Left lung (tissue), 10 donors: ENCODE data around the gene POLR1A. TPM values are rescaled to one million over a fixed set of nuclear protein-coding genes. Genes with fewer than 3 reads are reported as not detected.

Source experiments
- ATAC-seq: fragments of 200-7000 bp; cut with Tn5 transposase; one replicate; pipeline ENCODE4 v1.9.1; 2020; ENCODE audit warnings: moderate library complexity
- DNase-seq, 4 donors: peaks; one replicate each; pipeline ENCODE4 v3.0.0-alpha.2; 2013 to 2020
- H3K27ac ChIP-seq, 2 donors: fragments of 200-600 bp; sonication (generic) in 1 of 2; one replicate each; pipeline versions ENCODE4 v1.5.0 to v1.8.0; 2020 to 2021
- H3K27me3 ChIP-seq, 2 donors: fragments of 200-600 bp; sonication (generic) in 1 of 2; one replicate each; pipeline versions ENCODE4 v1.5.0 to v1.8.0; 2020 to 2021
- H3K36me3 ChIP-seq, 2 donors: fragments of 200-600 bp; sonication (generic) in 1 of 2; one replicate each; pipeline versions ENCODE4 v1.5.0 to v1.8.0; 2020 to 2021
- H3K4me1 ChIP-seq, 2 donors: fragments of 200-600 bp; one replicate each; pipeline ENCODE4 v1.8.0; 2021
- H3K4me3 ChIP-seq, 2 donors: fragments of 200-600 bp; sonication (generic) in 1 of 2; one replicate each; pipeline versions ENCODE4 v1.5.0 to v1.8.0; 2020 to 2021; ENCODE audit warnings: mild to moderate bottlenecking in 1 of 2
- H3K9me3 ChIP-seq, 2 donors: fragments of 200-600 bp; sonication (generic) in 1 of 2; one replicate each; pipeline versions ENCODE4 v1.5.0 to v1.8.0; 2020 to 2021
- intact Hi-C, 2 donors: fragments of 100-400 bp; cut with DNase I; formaldehyde crosslinking; loops; one replicate each; pipeline versions ENCODE4 v1.11.2 to v1.14.2; 2022
- polyA plus RNA-seq, 6 donors: library from polyadenylated mRNA; unstranded; fragments of 120-200 nt; gene quantifications; one replicate each; pipeline ENCODE4 v1.2.1, GENCODE V29; 2013; ENCODE audit not compliant: insufficient read length in 6 of 6
- total RNA-seq, 2 donors: library from RNA; stranded (reverse); fragmentation: NEBNext Ultra II Directional; extraction: Animal tissue kit (Norgen Biotek cat#: 25700); gene quantifications; one replicate each; pipeline ENCODE4 v1.2.1, GENCODE V29; 2021
- TF ChIP-seq, protein P1 (sequence below), 2 donors: fragments of 200-600 bp; sonication (generic) in 1 of 2; IDR thresholded peaks; one replicate each; pipeline versions ENCODE4 v1.5.0 to v1.8.0; 2021; ENCODE audit warnings: antibody characterized with exemption in 2 of 2
- donor health status: DM: no; HTN: yes; CAD: no.
- donor health status: DM: no; HTN: no; CAD: no.

Gene POLR1A
- total and polyA plus RNA-seq, 8 donors, result 18.6 to 34.7 (median 21.9) TPM

GRCh38 chr2:86069091-86069685, 36.5 kb downstream of the POLR1A start:
- Histone ChIP-seq H3K27me3 (no peaks in the 10 kb centered on the region), H3K36me3 (peaks cover 0 to 75% of the 10 kb centered on the region in 2 donors), H3K4me3 (no peak overlapping the region), H3K4me1 (peaks cover 10 to 11% of the 10 kb centered on the region in 2 donors), H3K9me3 (no peaks in the 10 kb centered on the region), H3K27ac (no peak overlapping the region)
- intact Hi-C loops, result no loop called here
- DNase-seq (no peak), ATAC-seq (no peak)
- TF ChIP-seq, protein P1, sequence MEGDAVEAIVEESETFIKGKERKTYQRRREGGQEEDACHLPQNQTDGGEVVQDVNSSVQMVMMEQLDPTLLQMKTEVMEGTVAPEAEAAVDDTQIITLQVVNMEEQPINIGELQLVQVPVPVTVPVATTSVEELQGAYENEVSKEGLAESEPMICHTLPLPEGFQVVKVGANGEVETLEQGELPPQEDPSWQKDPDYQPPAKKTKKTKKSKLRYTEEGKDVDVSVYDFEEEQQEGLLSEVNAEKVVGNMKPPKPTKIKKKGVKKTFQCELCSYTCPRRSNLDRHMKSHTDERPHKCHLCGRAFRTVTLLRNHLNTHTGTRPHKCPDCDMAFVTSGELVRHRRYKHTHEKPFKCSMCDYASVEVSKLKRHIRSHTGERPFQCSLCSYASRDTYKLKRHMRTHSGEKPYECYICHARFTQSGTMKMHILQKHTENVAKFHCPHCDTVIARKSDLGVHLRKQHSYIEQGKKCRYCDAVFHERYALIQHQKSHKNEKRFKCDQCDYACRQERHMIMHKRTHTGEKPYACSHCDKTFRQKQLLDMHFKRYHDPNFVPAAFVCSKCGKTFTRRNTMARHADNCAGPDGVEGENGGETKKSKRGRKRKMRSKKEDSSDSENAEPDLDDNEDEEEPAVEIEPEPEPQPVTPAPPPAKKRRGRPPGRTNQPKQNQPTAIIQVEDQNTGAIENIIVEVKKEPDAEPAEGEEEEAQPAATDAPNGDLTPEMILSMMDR (IDR thresholded peaks at IDR 0.05), result no peak

DNA sequence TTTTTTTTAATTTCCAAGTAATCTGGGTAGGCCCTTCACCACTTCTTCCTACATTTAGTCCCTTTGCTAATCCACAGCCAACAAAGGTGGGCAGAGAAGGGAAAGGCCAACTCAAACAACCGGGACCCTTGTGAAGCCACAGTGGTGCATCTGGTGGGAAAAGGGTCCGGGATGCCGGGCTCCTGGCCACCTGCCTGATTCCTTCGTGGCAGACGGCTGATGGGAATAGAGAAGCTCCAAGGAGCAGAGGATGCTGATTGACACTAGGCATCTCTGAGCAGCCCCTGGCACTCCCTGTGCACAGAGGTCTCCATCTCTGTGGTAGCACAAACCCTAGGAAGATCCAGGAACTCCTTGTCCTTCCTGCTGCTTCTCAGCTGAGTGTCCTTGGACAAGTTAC, 37.0 kb downstream of the POLR1A start:
- Histone ChIP-seq H3K27me3 (no peaks in the 10 kb centered on the region), H3K36me3 (peaks cover 0 to 75% of the 10 kb centered on the region in 2 donors), H3K27ac (no peak overlapping the region), H3K4me3 (no peak overlapping the region), H3K4me1 (peaks cover 10 to 11% of the 10 kb centered on the region in 2 donors), H3K9me3 (no peaks in the 10 kb centered on the region)
- ATAC-seq (no peak), DNase-seq (no peak)
- TF ChIP-seq, protein P1 (IDR thresholded peaks at IDR 0.05), result no peak
- intact Hi-C loops, result no loop called here

- ATAC-seq (no peak), DNase-seq (no peak)
- H3K9me3 ChIP-seq, result no peaks in the 10 kb centered on the region
- peaks cover 10 to 11% of the 10 kb centered on the region in 2 donors for H3K4me1 ChIP-seq
- H3K27ac ChIP-seq, result no peak overlapping the region
- TF ChIP-seq, protein P1 (IDR thresholded peaks at IDR 0.05), result no peak
- no peaks in the 10 kb centered on the region for H3K27me3 ChIP-seq
- intact Hi-C loops, result no loop called here
- peaks cover 0 to 75% of the 10 kb centered on the region in 2 donors for H3K36me3 ChIP-seq
- H3K4me3 ChIP-seq, result no peak overlapping the region
Observed at GRCh38 chr2:86068136-86068588, 37.5 kb downstream of the POLR1A start.

DNA sequence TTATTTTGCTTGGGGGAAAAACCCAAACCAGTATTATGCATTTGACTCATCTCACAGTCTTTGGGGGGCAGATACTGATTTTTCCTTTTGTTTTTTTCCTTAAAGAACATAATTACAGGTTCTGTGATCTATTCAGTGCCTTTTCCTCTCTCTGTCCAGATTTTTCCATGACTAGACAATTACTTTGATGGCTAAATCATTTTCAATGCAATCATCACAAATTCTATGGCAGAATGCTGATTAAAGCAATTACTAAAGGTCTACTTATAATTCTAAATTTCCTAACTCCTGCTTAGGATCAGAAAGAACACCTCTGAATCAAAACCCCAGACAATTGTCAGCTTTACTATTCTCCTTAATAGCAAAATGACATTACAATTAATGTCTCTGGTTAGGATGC, 38.8 kb downstream of the POLR1A start:
- peaks cover 0 to 79% of the 10 kb centered on the region in 2 donors for H3K36me3 ChIP-seq
- H3K9me3 ChIP-seq, result peaks cover 0 to 2% of the 10 kb centered on the region in 2 donors
- H3K4me3 ChIP-seq, result no peak overlapping the region
- DNase-seq, result no peak
- H3K27ac ChIP-seq, result no peak overlapping the region
- TF ChIP-seq, protein P1 (IDR thresholded peaks at IDR 0.05), result no peak
- peaks cover 1 to 3% of the 10 kb centered on the region in 2 donors for H3K4me1 ChIP-seq
- intact Hi-C loops, result no loop called here
- no peaks in the 10 kb centered on the region for H3K27me3 ChIP-seq
- no peak for ATAC-seq

DNA sequence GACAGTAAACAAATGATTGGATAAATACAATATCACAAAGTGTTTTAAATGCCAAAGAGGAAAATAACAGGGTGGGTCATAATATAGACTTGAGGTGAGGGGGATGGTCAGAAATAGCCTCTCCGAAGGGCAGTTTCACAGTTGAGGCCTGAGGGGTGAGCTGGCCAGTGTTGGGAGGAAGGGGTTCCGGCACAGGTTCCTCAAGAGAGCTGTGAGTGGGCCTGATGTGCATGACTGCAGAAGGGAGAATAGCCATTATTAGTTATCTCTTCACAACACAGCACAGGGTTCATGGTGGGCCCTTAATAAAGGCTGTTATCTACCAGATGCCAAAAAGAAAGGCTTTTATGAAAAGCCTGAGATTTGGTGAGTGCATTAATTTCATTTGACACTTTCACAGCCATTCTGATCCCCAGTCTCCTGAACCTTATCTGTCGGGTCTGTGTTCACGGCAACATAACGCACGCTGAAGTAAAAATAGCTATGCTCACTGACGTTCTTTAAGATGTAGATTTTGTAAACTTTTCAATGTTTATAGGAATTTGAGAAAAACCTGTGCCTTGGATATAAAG, 39.6 kb downstream of the POLR1A start:
- intact Hi-C loops, result no loop called here
- Histone ChIP-seq H3K36me3 (peaks cover 0 to 82% of the 10 kb centered on the region in 2 donors), H3K9me3 (peaks cover 0 to 2% of the 10 kb centered on the region in 2 donors)

More for the DNA sequence above, 39.6 kb downstream of the POLR1A start:
- DNase-seq, result no peak
- H3K27ac ChIP-seq, result no peak overlapping the region
- H3K4me1 ChIP-seq, result peaks cover 0 to 6% of the 10 kb centered on the region in 2 donors
- no peak for ATAC-seq
- H3K27me3 ChIP-seq, result no peaks in the 10 kb centered on the region
- H3K4me3 ChIP-seq, result no peak overlapping the region
- TF ChIP-seq, protein P1 (IDR thresholded peaks at IDR 0.05), result no peak
